Caco-2 (cell line): ENCODE results near the gene PLPPR3. TPM values are rescaled to one million over a fixed set of nuclear protein-coding genes. Genes with fewer than 3 reads are reported as not detected.

Experiments used
- BruUV-seq: library from RNA; stranded (reverse); fragments of 400-500 nt; replicated peaks from 2 replicates; lab custom pipeline; 2021; lab: Mats Ljungman, UMichigan
- CTCF ChIA-PET: fragments of 300-600 bp; sonication (Branson Sonifier 250); formaldehyde crosslinking; loops from one replicate; lab custom pipeline; 2022; ENCODE audit warnings: antibody characterized with exemption; lab: Charles Lee
- POLR2A ChIA-PET: fragments of 300-600 bp; sonication (Branson Sonifier 250); formaldehyde crosslinking; loops from one replicate; lab custom pipeline; 2022; ENCODE audit warnings: antibody characterized with exemption; lab: Charles Lee
- DNase-seq, 2 experiments: peaks; one replicate each; pipeline versions ENCODE4 v3.0.0 to v3.0.0-alpha.2; 2020 to 2022
- H3K27me3 ChIP-seq: replicated peaks from 2 replicates; pipeline ENCODE4 v1.6.0; 2011; ENCODE audit warnings: low read length; ENCODE audit not compliant: control insufficient read depth, insufficient read depth
- H3K36me3 ChIP-seq: 2 replicates; pipeline ENCODE4 v1.5.1; 2011; ENCODE audit warnings: low read length; ENCODE audit not compliant: control insufficient read depth, insufficient read depth
- H3K4me1 ChIP-seq: fragments of 250-450 bp; sonication (Bioruptor Pico); 2 replicates; pipeline ENCODE4 v1.5.1; 2020; ENCODE audit warnings: mild to moderate bottlenecking
- H3K4me3 ChIP-seq: 2 replicates; pipeline ENCODE4 v1.5.1; 2011; ENCODE audit warnings: low read depth, mild to moderate bottlenecking, control low read depth, low read length
- H3K9me3 ChIP-seq: fragments of 250-450 bp; sonication (Bioruptor Pico); 2 replicates; pipeline ENCODE4 v1.5.1; 2020; ENCODE audit warnings: mild to moderate bottlenecking, moderate library complexity
- H3K27ac Mint-ChIP-seq: one replicate; pipeline ENCODE4 v1.8.0; 2022; ENCODE audit warnings: mixed read lengths; ENCODE audit not compliant: unreplicated experiment
- H3K27me3 Mint-ChIP-seq: one replicate; pipeline ENCODE4 v1.8.0; 2022; ENCODE audit warnings: mixed read lengths; ENCODE audit not compliant: insufficient read depth, unreplicated experiment
- H3K36me3 Mint-ChIP-seq: one replicate; pipeline ENCODE4 v1.8.0; 2022; ENCODE audit warnings: mild to moderate bottlenecking, mixed read lengths; ENCODE audit not compliant: insufficient read depth, unreplicated experiment
- H3K4me1 Mint-ChIP-seq: one replicate; pipeline ENCODE4 v1.8.0; 2022; ENCODE audit warnings: low read depth, mixed read lengths; ENCODE audit not compliant: unreplicated experiment
- H3K4me3 Mint-ChIP-seq: one replicate; pipeline ENCODE4 v1.8.0; 2022; ENCODE audit warnings: mild to moderate bottlenecking, moderate library complexity, mixed read lengths; ENCODE audit not compliant: unreplicated experiment
- H3K9me3 Mint-ChIP-seq: one replicate; pipeline ENCODE4 v1.8.0; 2022; ENCODE audit warnings: mixed read lengths; ENCODE audit not compliant: unreplicated experiment
- CTCF ChIP-seq, 2 experiments: fragments of 200-600 bp in 1 of 2; IDR thresholded peaks; 1 replicate in 1 of 2; 2 replicates in 1 of 2; pipeline versions ENCODE4 v1.5.1 to v1.8.0; 2011 to 2022; ENCODE audit warnings: antibody characterized with exemption in 1 of 2, control low read depth in 1 of 2, inconsistent platforms in 1 of 2, low read depth in 1 of 2, low read length in 1 of 2, mild to moderate bottlenecking in 1 of 2, moderate library complexity in 1 of 2; ENCODE audit not compliant: insufficient read depth in 1 of 2, severe bottlenecking in 1 of 2, unreplicated experiment in 1 of 2
- intact Hi-C: fragments of 100-400 bp; cut with micrococcal nuclease; formaldehyde crosslinking; loops from one replicate; pipeline ENCODE4 v1.10.0; 2022; ENCODE audit not compliant: unreplicated experiment
- total RNA-seq: library from RNA; stranded (reverse); gene quantifications from 2 replicates; pipeline ENCODE4 v1.2.3, GENCODE V29; 2022

The PLPPR3 gene
- total RNA-seq, 1 experiment from 2014 or later = 7.1 TPM

GRCh38 chr19:812049-812746 lies 9.6 kb downstream of the PLPPR3 start:
- Histone ChIP-seq H3K36me3 (peaks cover 5% of the 10 kb centered on the region), H3K4me1 (no peaks in the 10 kb centered on the region), H3K9me3 (no peaks in the 10 kb centered on the region), H3K4me3 (no peak overlapping the region), H3K27me3 (no peaks in the 10 kb centered on the region)
- H3K4me3 Mint-ChIP-seq = no peak overlapping the region
- peaks cover 12% of the 10 kb centered on the region for H3K9me3 Mint-ChIP-seq
- H3K27me3 Mint-ChIP-seq = no peaks in the 10 kb centered on the region
- H3K4me1 Mint-ChIP-seq = no peaks in the 10 kb centered on the region
- ChIA-PET POLR2A (no interaction called here), CTCF (no interaction called here)
- H3K36me3 Mint-ChIP-seq = peaks cover 93% of the 10 kb centered on the region
- DNase-seq = no peak
- peak overlapping the region; percentile 39 for H3K27ac Mint-ChIP-seq
- no peak for TF ChIP-seq CTCF (IDR thresholded peaks at IDR 0.05; ENCODE audit: insufficient read depth in 1 of 2, low read depth in 1 of 2, low read length in 1 of 2, severe bottlenecking in 1 of 2, unreplicated experiment in 1 of 2)
- intact Hi-C loops = no loop called here
- no TSS peak for BruUV-seq

DNA sequence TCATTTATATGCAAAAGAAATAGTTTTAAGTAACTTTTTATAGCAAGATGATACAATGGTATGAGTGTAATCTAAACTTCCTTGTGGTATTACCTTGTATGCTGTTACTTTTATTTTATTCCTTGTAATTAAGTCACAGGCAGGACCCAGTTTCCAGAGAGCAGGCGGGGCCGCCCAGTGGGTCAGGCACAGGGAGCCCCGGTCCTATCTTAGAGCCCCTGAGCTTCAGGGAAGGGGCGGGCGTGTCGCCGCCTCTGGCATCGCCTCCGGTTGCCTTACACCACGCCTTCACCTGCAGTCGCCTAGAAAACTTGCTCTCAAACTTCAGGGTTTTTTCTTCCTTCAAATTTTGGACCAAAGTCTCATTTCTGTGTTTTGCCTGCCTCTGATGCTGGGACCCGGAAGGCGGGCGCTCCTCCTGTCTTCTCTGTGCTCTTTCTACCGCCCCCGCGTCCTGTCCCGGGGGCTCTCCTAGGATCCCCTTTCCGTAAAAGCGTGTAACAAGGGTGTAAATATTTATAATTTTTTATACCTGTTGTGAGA lies 10.2 kb downstream of the PLPPR3 start:
- intact Hi-C loops = no loop called here
- Mint-ChIP-seq H3K27ac (peak overlapping the region; percentile 39), H3K4me1 (no peaks in the 10 kb centered on the region), H3K27me3 (no peaks in the 10 kb centered on the region), H3K9me3 (peaks cover 8% of the 10 kb centered on the region), H3K36me3 (peaks cover 93% of the 10 kb centered on the region), H3K4me3 (no peak overlapping the region)
- no peak for TF ChIP-seq CTCF (IDR thresholded peaks at IDR 0.05; ENCODE audit: insufficient read depth in 1 of 2, low read depth in 1 of 2, low read length in 1 of 2, severe bottlenecking in 1 of 2, unreplicated experiment in 1 of 2)
- Histone ChIP-seq H3K9me3 (no peaks in the 10 kb centered on the region), H3K36me3 (peaks cover 8% of the 10 kb centered on the region), H3K4me3 (no peak overlapping the region), H3K4me1 (no peaks in the 10 kb centered on the region), H3K27me3 (no peaks in the 10 kb centered on the region)
- DNase-seq = no peak
- POLR2A ChIA-PET = no interaction called here
- BruUV-seq = TSS peak; percentile 48
- CTCF ChIA-PET = no interaction called here

GRCh38 chr19:810883-811489 lies 10.8 kb downstream of the PLPPR3 start:
- DNase-seq = no peak
- Histone ChIP-seq H3K36me3 (peaks cover 8% of the 10 kb centered on the region), H3K4me1 (no peaks in the 10 kb centered on the region), H3K9me3 (no peaks in the 10 kb centered on the region), H3K27me3 (no peaks in the 10 kb centered on the region), H3K4me3 (no peak overlapping the region)
- POLR2A ChIA-PET = no interaction called here
- Mint-ChIP-seq H3K9me3 (peaks cover 2% of the 10 kb centered on the region), H3K27me3 (no peaks in the 10 kb centered on the region), H3K4me3 (no peak overlapping the region), H3K4me1 (no peaks in the 10 kb centered on the region), H3K27ac (peak overlapping the region; percentile 39), H3K36me3 (peaks cover 91% of the 10 kb centered on the region)
- intact Hi-C loops = no loop called here
- CTCF ChIA-PET = no interaction called here
- TF ChIP-seq CTCF (IDR thresholded peaks at IDR 0.05; ENCODE audit: insufficient read depth in 1 of 2, low read depth in 1 of 2, low read length in 1 of 2, severe bottlenecking in 1 of 2, unreplicated experiment in 1 of 2) = no peak
- BruUV-seq = no TSS peak
